Measurements from ENCODE around the gene CEP72. TPM values are rescaled to one million over a fixed set of nuclear protein-coding genes. Genes with fewer than 3 reads are reported as not detected.

The CEP72 gene
- total RNA-seq, 1 donor from 2014 or later = 17.2 TPM

- H3K9ac ChIP-seq = no peak overlapping the region
- H3K4me3 Mint-ChIP-seq = no peak overlapping the region
- no peaks in the 10 kb centered on the region for H4K20me1 ChIP-seq (ENCODE audit: low read depth)
- H3F3A ChIP-seq (ENCODE audit: low read depth) = peaks cover 15% of the 10 kb centered on the region
- no peak overlapping the region for H3K4me3 ChIP-seq
- peaks cover 2% of the 10 kb centered on the region for H3K9me3 Mint-ChIP-seq
- H3K36me3 ChIP-seq = peaks cover 6% of the 10 kb centered on the region
- H3K27me3 ChIP-seq = no peaks in the 10 kb centered on the region
- no peak for TF ChIP-seq EZH2 (IDR thresholded peaks at IDR 0.05)
- no peak for TF ChIP-seq EZH2phosphoT487 (IDR thresholded peaks at IDR 0.05)
- TF ChIP-seq, protein P1, sequence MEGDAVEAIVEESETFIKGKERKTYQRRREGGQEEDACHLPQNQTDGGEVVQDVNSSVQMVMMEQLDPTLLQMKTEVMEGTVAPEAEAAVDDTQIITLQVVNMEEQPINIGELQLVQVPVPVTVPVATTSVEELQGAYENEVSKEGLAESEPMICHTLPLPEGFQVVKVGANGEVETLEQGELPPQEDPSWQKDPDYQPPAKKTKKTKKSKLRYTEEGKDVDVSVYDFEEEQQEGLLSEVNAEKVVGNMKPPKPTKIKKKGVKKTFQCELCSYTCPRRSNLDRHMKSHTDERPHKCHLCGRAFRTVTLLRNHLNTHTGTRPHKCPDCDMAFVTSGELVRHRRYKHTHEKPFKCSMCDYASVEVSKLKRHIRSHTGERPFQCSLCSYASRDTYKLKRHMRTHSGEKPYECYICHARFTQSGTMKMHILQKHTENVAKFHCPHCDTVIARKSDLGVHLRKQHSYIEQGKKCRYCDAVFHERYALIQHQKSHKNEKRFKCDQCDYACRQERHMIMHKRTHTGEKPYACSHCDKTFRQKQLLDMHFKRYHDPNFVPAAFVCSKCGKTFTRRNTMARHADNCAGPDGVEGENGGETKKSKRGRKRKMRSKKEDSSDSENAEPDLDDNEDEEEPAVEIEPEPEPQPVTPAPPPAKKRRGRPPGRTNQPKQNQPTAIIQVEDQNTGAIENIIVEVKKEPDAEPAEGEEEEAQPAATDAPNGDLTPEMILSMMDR (IDR thresholded peaks at IDR 0.05) = no peak
- H2AFZ ChIP-seq (replicated peaks) = no peak overlapping the region
- H3K4me2 ChIP-seq = no peak overlapping the region
- H3K36me3 Mint-ChIP-seq = peaks cover 25% of the 10 kb centered on the region
- no peaks in the 10 kb centered on the region for H3K9me3 ChIP-seq (ENCODE audit: low read depth)
- DNase-seq (ENCODE audit: low spot score) = no peak
- H3K27ac Mint-ChIP-seq = peak overlapping the region; percentile 46
- no peaks in the 10 kb centered on the region for H3K4me1 Mint-ChIP-seq
- H3K27me3 Mint-ChIP-seq (ENCODE audit: insufficient read depth, low read depth) = no peaks in the 10 kb centered on the region
- H3K79me2 ChIP-seq (ENCODE audit: low read depth) = no peaks in the 10 kb centered on the region
- H3K4me1 ChIP-seq = no peaks in the 10 kb centered on the region
- H3K27ac ChIP-seq = no peak overlapping the region
Measured at GRCh38 chr5:644971-645370, 32.8 kb downstream of the CEP72 start.

DNA sequence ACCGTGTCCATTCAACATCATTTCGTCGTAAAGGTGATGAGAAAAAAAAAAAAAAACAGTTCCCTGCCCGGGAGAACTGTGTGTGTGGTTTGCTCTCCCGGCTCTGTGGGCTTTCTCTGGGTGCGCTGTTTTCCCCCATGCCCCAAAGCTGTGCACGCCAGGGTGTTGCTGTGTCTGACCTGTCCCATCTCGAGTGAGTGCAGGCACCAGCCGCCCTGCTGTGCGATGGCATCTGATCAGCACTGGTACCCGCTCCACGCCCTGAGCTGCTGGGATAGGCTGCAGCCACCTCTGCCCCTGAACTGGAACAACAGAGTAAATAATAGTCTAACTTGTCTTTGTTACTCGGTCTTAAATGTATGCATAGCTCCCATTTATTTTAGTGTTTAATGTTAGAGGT lies 33.3 kb downstream of the CEP72 start:
- no peak for DNase-seq (ENCODE audit: low spot score)
- no peaks in the 10 kb centered on the region for H3K79me2 ChIP-seq (ENCODE audit: low read depth)
- peaks cover 2% of the 10 kb centered on the region for H3K9me3 Mint-ChIP-seq
- H3K36me3 ChIP-seq = peaks cover 6% of the 10 kb centered on the region
- no peak overlapping the region for H2AFZ ChIP-seq (replicated peaks)
- H3K27me3 Mint-ChIP-seq (ENCODE audit: insufficient read depth, low read depth) = no peaks in the 10 kb centered on the region
- no peak overlapping the region for H3K4me2 ChIP-seq
- peaks cover 22% of the 10 kb centered on the region for H3K36me3 Mint-ChIP-seq
- no peaks in the 10 kb centered on the region for H3K4me1 ChIP-seq
- no peaks in the 10 kb centered on the region for H3K4me1 Mint-ChIP-seq
- no peaks in the 10 kb centered on the region for H3K27me3 ChIP-seq
- no peaks in the 10 kb centered on the region for H3K9me3 ChIP-seq (ENCODE audit: low read depth)
- no peak overlapping the region for H3K4me3 Mint-ChIP-seq
- no peak overlapping the region for H3K4me3 ChIP-seq
- H3F3A ChIP-seq (ENCODE audit: low read depth) = peaks cover 15% of the 10 kb centered on the region
- H3K27ac Mint-ChIP-seq = peak overlapping the region; percentile 11
- no peaks in the 10 kb centered on the region for H4K20me1 ChIP-seq (ENCODE audit: low read depth)
- H3K27ac ChIP-seq = no peak overlapping the region
- TF ChIP-seq, protein P1 (IDR thresholded peaks at IDR 0.05) = no peak
- TF ChIP-seq EZH2phosphoT487 (IDR thresholded peaks at IDR 0.05) (no peak), EZH2 (IDR thresholded peaks at IDR 0.05) (no peak)
- H3K9ac ChIP-seq = no peak overlapping the region

DNA sequence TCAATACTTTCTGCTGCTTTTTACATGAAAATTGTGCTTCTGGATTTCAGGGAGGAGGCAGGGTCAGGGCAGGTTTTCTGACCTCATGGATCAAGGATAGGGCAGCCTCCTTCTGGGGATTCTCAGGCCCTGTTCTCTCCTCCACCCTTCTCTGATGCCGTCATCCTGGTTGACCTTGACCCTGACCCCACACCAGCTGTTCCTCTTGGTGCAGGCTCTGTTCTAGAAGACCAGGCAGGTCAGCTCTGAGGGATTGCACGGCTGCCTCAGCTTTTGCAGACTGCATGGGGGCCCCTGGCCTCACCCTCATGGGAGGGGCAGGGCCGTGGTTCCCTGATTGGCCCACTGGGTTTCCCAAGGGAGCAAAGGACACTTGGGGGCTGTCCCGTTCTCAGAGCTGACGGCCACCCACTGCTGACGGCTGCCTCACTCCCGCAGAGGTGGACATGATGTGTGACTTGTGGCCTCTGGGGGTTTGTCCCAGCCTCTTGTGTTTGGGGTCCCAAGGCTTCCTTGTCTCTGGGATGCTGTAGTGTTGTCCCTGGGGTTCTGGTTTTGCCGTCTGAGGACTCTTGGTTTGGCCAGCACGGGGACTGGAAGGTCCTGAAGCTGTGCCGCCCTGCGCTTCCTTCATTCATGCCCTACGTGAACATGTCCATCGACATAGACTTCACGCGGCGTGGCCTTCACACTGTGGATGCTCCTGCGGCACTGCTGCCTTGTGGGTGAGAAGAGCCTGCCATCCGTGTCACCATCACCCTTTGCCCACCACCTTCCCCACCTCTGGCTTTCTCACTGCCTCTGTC lies 34.5 kb downstream of the CEP72 start:
- Histone ChIP-seq H3F3A (ENCODE audit: low read depth) (peaks cover 15% of the 10 kb centered on the region), H3K9me3 (ENCODE audit: low read depth) (no peaks in the 10 kb centered on the region), H3K27me3 (no peaks in the 10 kb centered on the region), H3K36me3 (peaks cover 6% of the 10 kb centered on the region), H4K20me1 (ENCODE audit: low read depth) (no peaks in the 10 kb centered on the region), H3K9ac (no peak overlapping the region), H2AFZ (replicated peaks) (no peak overlapping the region), H3K4me2 (no peak overlapping the region), H3K4me3 (no peak overlapping the region), H3K79me2 (ENCODE audit: low read depth) (no peaks in the 10 kb centered on the region), H3K27ac (no peak overlapping the region), H3K4me1 (no peaks in the 10 kb centered on the region)
- no peaks in the 10 kb centered on the region for H3K4me1 Mint-ChIP-seq
- H3K27ac Mint-ChIP-seq = no peak overlapping the region
- no peak for DNase-seq (ENCODE audit: low spot score)
- H3K4me3 Mint-ChIP-seq = no peak overlapping the region
- no peaks in the 10 kb centered on the region for H3K27me3 Mint-ChIP-seq (ENCODE audit: insufficient read depth, low read depth)
- peaks cover 22% of the 10 kb centered on the region for H3K36me3 Mint-ChIP-seq
- TF ChIP-seq, protein P1 (IDR thresholded peaks at IDR 0.05) = no peak
- TF ChIP-seq EZH2 (IDR thresholded peaks at IDR 0.05) = no peak
- no peak for TF ChIP-seq EZH2phosphoT487 (IDR thresholded peaks at IDR 0.05)
- peaks cover 2% of the 10 kb centered on the region for H3K9me3 Mint-ChIP-seq
